Measurements from ENCODE around the gene TXNRD2. TPM values are rescaled to one million over a fixed set of nuclear protein-coding genes. Genes with fewer than 3 reads are reported as not detected.
"Not testable (repeated sequence)": the region's sequence is repeated elsewhere in the genome, so short reads cannot be mapped to it uniquely, and the experiment has no call there.

The TXNRD2 gene
- total and polyA plus RNA-seq, 2 donors: 14.5 to 18.1 TPM

- no peak overlapping the region for H3K27ac ChIP-seq (ENCODE audit: low read depth)
- H3K4me1 ChIP-seq (ENCODE audit: insufficient read depth): peaks cover under 1% of the 10 kb centered on the region
- no peak overlapping the region for H3K4me3 ChIP-seq (ENCODE audit: low read depth, low read length)
- no peak for DNase-seq (ENCODE audit: extremely low spot score)
- 92% methylated on average over 16 of the region's 16 CpGs for WGBS
- H3K36me3 ChIP-seq (ENCODE audit: insufficient read depth): no peaks in the 10 kb centered on the region
Observed at GRCh38 chr22:19887256-19887985, 54.2 kb downstream of the TXNRD2 start.

DNA sequence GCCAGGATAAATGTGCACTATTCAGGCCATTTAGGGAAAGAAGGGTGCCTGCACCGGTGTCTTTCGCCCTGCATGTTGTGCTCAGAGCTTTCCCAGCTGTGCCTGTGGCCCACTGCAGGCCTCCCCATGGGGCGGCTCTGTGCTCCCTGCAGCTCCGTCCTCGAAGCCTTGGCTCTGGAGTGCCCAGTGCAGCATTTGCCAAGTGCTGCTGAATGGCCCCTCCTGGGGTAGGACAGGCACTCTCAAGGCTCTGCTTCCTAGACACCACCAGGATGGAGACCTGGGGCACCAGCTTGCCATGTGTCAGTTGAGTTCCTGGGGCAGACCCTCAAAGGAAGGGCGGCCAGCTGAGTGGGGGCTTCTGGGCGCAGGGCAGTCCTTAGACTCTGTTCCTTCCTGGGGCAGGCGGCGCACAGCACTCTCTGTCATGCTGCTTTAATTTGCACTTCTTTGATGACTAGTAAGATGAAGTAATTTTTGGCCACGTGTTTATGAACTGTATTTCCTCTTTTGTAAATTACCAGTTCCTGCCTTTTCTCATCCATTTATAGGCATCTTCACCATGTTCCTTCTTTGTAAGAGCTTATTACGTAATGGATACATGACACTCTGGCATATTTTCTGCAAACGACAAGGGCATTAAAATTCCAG, 54.9 kb downstream of the TXNRD2 start:
- H3K27ac ChIP-seq (ENCODE audit: low read depth): no peak overlapping the region
- 80% methylated on average over 12 of the region's 12 CpGs for WGBS
- DNase-seq (ENCODE audit: extremely low spot score): no peak
- H3K4me1 ChIP-seq (ENCODE audit: insufficient read depth): no peaks in the 10 kb centered on the region
- H3K36me3 ChIP-seq (ENCODE audit: insufficient read depth): no peaks in the 10 kb centered on the region
- H3K4me3 ChIP-seq (ENCODE audit: low read depth, low read length): no peak overlapping the region

DNA sequence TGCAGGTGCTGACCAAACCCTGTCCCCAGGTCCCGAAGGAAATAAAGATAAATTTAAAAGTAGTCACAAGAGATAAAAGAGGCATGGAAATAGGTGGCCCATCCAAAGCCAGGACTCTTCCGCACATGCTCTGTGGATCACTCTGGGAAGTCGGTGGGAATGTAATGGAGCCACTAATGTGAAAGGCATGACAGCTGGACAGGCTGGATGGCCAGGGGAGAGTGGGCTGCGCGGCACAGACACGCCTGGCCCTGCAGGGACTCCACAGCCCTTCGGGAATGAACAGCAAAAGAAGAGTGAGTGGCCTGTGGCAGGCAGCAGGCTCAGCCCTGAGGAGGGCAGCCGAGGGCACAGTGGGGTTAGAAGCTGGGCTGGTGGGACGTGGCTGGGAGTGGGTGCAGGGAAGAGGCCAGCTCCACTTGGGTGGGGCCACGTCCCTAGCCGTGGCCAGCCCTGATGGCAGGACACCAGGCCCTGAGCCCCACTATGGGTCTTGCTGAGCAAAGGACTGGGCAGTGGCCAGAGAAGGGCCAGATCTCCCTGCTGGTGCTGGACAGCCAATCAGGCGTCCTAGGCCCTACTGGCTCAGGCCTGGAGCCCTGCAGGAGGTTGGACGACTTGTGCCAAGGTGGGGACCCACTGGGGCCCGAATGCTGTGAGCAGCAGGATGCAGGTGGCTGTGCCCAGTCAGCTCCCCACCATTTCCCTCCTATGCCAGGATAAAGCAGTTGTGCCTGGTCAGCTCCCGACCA, 55.6 kb downstream of the TXNRD2 start:
- Histone ChIP-seq H3K4me3 (ENCODE audit: low read depth, low read length) (no peak overlapping the region), H3K4me1 (ENCODE audit: insufficient read depth) (peaks cover 3% of the 10 kb centered on the region), H3K36me3 (ENCODE audit: insufficient read depth) (no peaks in the 10 kb centered on the region), H3K27ac (ENCODE audit: low read depth) (no peak overlapping the region)
- 82% methylated on average over 15 of the region's 15 CpGs for WGBS
- DNase-seq (ENCODE audit: extremely low spot score): no peak

GRCh38 chr22:19884954-19885751, 56.5 kb downstream of the TXNRD2 start:
- peaks cover 3% of the 10 kb centered on the region for H3K4me1 ChIP-seq (ENCODE audit: insufficient read depth)
- no peaks in the 10 kb centered on the region for H3K36me3 ChIP-seq (ENCODE audit: insufficient read depth)
- H3K4me3 ChIP-seq (ENCODE audit: low read depth, low read length): no peak overlapping the region
- 89% methylated on average over 26 of the region's 26 CpGs for WGBS
- no peak for DNase-seq (ENCODE audit: extremely low spot score)
- no peak overlapping the region for H3K27ac ChIP-seq (ENCODE audit: low read depth)

- H3K4me3 ChIP-seq (ENCODE audit: low read depth, low read length): no peak overlapping the region
- DNase-seq (ENCODE audit: extremely low spot score): no peak
Observed at GRCh38 chr22:19884161-19884953, 57.3 kb downstream of the TXNRD2 start.

GRCh38 chr22:19883446-19883845, 58.2 kb downstream of the TXNRD2 start:
- WGBS: 92% methylated on average over 8 of the region's 8 CpGs
- not testable (repeated sequence) for H3K27ac ChIP-seq (ENCODE audit: low read depth); H3K36me3 ChIP-seq (ENCODE audit: insufficient read depth); DNase-seq (ENCODE audit: extremely low spot score); H3K4me1 ChIP-seq (ENCODE audit: insufficient read depth); H3K4me3 ChIP-seq (ENCODE audit: low read depth, low read length)

More at GRCh38 chr22:19884161-19884953, 57.3 kb downstream of the TXNRD2 start:
- WGBS: 95% methylated on average over 15 of the region's 15 CpGs
- peaks cover 3% of the 10 kb centered on the region for H3K4me1 ChIP-seq (ENCODE audit: insufficient read depth)
- no peaks in the 10 kb centered on the region for H3K36me3 ChIP-seq (ENCODE audit: insufficient read depth)
- H3K27ac ChIP-seq (ENCODE audit: low read depth): no peak overlapping the region

- no peak overlapping the region for H3K27ac ChIP-seq (ENCODE audit: low read depth)
- H3K4me3 ChIP-seq (ENCODE audit: low read depth, low read length): no peak overlapping the region
- H3K4me1 ChIP-seq (ENCODE audit: insufficient read depth): peaks cover 3% of the 10 kb centered on the region
- DNase-seq (ENCODE audit: extremely low spot score): no peak
- WGBS: 88% methylated on average over 26 of the region's 26 CpGs
- H3K36me3 ChIP-seq (ENCODE audit: insufficient read depth): no peaks in the 10 kb centered on the region
Observed at GRCh38 chr22:19882446-19883381, 58.9 kb downstream of the TXNRD2 start.

GRCh38 chr22:19880786-19881569, 60.6 kb downstream of the TXNRD2 start:
- 22% methylated on average over 27 of the region's 27 CpGs for WGBS
- Histone ChIP-seq H3K4me1 (ENCODE audit: insufficient read depth) (peaks cover 3% of the 10 kb centered on the region), H3K4me3 (ENCODE audit: low read depth, low read length) (no peak overlapping the region), H3K36me3 (ENCODE audit: insufficient read depth) (no peaks in the 10 kb centered on the region), H3K27ac (ENCODE audit: low read depth) (no peak overlapping the region)
- DNase-seq (ENCODE audit: extremely low spot score): peak; percentile 33

- Histone ChIP-seq H3K27ac (ENCODE audit: low read depth) (no peak overlapping the region), H3K36me3 (ENCODE audit: insufficient read depth) (no peaks in the 10 kb centered on the region), H3K4me3 (ENCODE audit: low read depth, low read length) (no peak overlapping the region), H3K4me1 (ENCODE audit: insufficient read depth) (peaks cover 3% of the 10 kb centered on the region)
- 93% methylated on average over 34 of the region's 34 CpGs for WGBS
- DNase-seq (ENCODE audit: extremely low spot score): no peak
Observed at GRCh38 chr22:19879992-19880785, 61.4 kb downstream of the TXNRD2 start.

- 88% methylated on average over 4 of the region's 4 CpGs for WGBS
- peaks cover 3% of the 10 kb centered on the region for H3K4me1 ChIP-seq (ENCODE audit: insufficient read depth)
- no peak overlapping the region for H3K27ac ChIP-seq (ENCODE audit: low read depth)
- DNase-seq (ENCODE audit: extremely low spot score): no peak
- H3K36me3 ChIP-seq (ENCODE audit: insufficient read depth): no peaks in the 10 kb centered on the region
- H3K4me3 ChIP-seq (ENCODE audit: low read depth, low read length): no peak overlapping the region
Observed at GRCh38 chr22:19879643-19879991, 62.0 kb downstream of the TXNRD2 start.

DNA sequence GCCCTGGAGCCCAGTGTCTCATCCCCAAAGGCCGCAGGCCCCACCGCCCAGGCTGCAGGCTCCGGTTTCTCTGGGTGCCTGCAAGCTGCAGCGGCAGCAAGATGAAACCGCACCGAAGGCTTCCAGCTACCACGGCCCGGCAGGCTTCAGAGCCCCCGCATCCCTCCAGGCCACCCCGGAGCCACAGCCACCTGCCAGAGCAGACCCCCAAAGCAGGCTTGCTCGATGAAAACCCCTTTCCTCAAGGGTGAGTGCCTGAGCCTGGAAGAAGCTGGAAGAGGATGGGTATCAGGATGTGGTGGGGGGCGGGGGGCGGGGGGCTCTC, 62.4 kb downstream of the TXNRD2 start:
- Histone ChIP-seq H3K27ac (ENCODE audit: low read depth) (no peak overlapping the region), H3K36me3 (ENCODE audit: insufficient read depth) (no peaks in the 10 kb centered on the region), H3K4me1 (ENCODE audit: insufficient read depth) (peaks cover 3% of the 10 kb centered on the region), H3K4me3 (ENCODE audit: low read depth, low read length) (no peak overlapping the region)
- no peak for DNase-seq (ENCODE audit: extremely low spot score)
- WGBS: 95% methylated on average over 13 of the region's 13 CpGs
